Measurements from ENCODE around the gene RXFP2. TPM values are rescaled to one million over a fixed set of nuclear protein-coding genes. Genes with fewer than 3 reads are reported as not detected.
A peak's percentile ranks its signal among the peaks of the same experiment; 100 is the strongest.

The RXFP2 gene
- total RNA-seq, 1 donor from 2014 or later, result not detected

DNA sequence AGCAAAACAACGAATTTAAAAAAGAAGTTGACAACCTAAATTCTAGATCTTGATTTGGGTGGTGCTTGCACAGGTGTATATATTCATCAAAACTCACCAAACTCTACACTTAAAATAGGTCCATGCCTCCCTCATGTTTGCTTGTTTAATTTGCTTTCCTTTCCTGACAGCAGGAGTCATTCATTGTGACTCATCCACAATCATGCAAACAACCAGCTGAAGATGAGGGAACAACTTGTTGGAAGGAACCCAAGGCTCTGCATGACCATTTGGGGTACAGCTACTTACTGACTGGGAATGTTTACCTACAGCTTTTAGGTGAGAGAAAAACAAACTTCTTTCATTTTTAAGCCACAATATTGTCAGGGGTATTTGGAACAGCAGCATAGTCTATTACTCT is 96.6 kb downstream of the RXFP2 start:
- TF ChIP-seq, protein P1, sequence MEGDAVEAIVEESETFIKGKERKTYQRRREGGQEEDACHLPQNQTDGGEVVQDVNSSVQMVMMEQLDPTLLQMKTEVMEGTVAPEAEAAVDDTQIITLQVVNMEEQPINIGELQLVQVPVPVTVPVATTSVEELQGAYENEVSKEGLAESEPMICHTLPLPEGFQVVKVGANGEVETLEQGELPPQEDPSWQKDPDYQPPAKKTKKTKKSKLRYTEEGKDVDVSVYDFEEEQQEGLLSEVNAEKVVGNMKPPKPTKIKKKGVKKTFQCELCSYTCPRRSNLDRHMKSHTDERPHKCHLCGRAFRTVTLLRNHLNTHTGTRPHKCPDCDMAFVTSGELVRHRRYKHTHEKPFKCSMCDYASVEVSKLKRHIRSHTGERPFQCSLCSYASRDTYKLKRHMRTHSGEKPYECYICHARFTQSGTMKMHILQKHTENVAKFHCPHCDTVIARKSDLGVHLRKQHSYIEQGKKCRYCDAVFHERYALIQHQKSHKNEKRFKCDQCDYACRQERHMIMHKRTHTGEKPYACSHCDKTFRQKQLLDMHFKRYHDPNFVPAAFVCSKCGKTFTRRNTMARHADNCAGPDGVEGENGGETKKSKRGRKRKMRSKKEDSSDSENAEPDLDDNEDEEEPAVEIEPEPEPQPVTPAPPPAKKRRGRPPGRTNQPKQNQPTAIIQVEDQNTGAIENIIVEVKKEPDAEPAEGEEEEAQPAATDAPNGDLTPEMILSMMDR (conservative IDR thresholded peaks at IDR 0.05), result no peak
- Mint-ChIP-seq H3K9me3 (peaks cover 2% of the 10 kb centered on the region), H3K36me3 (ENCODE audit: low read depth) (no peaks in the 10 kb centered on the region), H3K4me1 (no peaks in the 10 kb centered on the region), H3K27ac (ENCODE audit: unreplicated experiment) (no peak overlapping the region), H3K4me3 (no peak overlapping the region), H3K27me3 (ENCODE audit: low read depth) (peaks cover 30% of the 10 kb centered on the region)
- DNase-seq (ENCODE audit: low read depth, low spot score), result no peak

DNA sequence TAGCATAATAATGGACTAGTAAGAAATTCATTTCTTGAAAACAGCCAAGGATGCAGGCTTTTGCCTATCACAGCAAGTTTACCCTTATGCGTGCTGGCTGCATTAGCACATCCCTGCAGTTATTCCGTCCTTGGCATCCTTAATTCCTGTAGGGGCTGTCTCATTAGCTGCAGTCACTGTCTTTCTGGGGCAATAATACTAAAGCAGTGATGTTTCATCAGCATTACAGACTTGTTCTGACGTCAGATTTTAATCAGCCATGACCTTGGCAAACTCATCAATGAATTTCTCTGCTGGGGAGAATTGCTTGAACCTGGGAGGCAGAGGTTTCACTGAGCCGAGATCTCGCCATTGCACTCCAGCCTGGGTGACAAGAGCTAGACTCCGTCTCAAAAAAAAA is 103.7 kb downstream of the RXFP2 start:
- peaks cover 84% of the 10 kb centered on the region for H3K27me3 Mint-ChIP-seq (ENCODE audit: low read depth)
- no peaks in the 10 kb centered on the region for H3K9me3 Mint-ChIP-seq
- H3K4me3 Mint-ChIP-seq, result no peak overlapping the region
- H3K36me3 Mint-ChIP-seq (ENCODE audit: low read depth), result no peaks in the 10 kb centered on the region
- H3K27ac Mint-ChIP-seq (ENCODE audit: unreplicated experiment), result no peak overlapping the region
- no peak for DNase-seq (ENCODE audit: low read depth, low spot score)
- TF ChIP-seq, protein P1 (conservative IDR thresholded peaks at IDR 0.05), result no peak
- H3K4me1 Mint-ChIP-seq, result peaks cover 9% of the 10 kb centered on the region

DNA sequence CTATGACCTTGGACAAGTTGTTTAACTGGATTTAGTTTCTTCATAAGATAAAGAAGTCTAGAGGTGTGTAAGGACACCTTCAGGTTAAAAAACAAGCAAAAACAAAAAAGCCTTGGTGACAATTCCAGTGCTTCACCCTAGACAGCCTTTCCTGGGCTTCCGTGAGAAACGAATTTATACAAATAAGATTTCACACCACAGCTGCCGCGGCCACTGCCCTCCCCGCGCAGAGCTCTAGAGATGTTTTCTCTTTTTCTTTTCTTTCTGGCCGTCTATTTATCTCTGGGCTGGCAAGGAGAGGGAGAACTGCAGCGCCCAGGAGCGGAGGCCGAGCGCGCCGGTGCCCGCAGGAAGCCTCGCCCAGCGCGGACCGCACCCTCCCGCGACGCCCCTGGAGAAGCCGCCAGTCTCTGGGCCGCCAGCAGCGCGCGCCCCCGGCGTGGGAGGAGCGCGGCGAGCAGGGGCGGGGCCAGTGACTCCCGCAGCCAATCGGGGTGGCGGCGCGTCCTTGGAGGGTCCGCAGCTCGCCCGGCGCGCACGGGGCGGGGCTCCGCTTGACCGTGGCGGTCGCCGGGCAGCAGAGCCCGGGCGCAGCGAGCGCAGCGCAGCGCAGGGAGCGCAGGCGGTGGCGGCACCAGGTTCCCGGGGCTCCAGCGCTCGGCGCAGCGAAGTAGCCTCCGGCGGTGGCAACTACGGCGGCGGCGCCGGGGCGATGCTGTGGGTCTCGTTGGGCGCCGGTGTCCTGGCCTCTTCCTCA is 107.0 kb downstream of the RXFP2 start:
- Mint-ChIP-seq H3K4me1 (peaks cover 9% of the 10 kb centered on the region), H3K27ac (ENCODE audit: unreplicated experiment) (no peak overlapping the region), H3K9me3 (no peaks in the 10 kb centered on the region), H3K27me3 (ENCODE audit: low read depth) (peaks cover 91% of the 10 kb centered on the region), H3K36me3 (ENCODE audit: low read depth) (no peaks in the 10 kb centered on the region), H3K4me3 (peak overlapping the region; percentile 86)
- peak; percentile 88 for DNase-seq (ENCODE audit: low read depth, low spot score)
- TF ChIP-seq, protein P1 (conservative IDR thresholded peaks at IDR 0.05), result no peak

DNA sequence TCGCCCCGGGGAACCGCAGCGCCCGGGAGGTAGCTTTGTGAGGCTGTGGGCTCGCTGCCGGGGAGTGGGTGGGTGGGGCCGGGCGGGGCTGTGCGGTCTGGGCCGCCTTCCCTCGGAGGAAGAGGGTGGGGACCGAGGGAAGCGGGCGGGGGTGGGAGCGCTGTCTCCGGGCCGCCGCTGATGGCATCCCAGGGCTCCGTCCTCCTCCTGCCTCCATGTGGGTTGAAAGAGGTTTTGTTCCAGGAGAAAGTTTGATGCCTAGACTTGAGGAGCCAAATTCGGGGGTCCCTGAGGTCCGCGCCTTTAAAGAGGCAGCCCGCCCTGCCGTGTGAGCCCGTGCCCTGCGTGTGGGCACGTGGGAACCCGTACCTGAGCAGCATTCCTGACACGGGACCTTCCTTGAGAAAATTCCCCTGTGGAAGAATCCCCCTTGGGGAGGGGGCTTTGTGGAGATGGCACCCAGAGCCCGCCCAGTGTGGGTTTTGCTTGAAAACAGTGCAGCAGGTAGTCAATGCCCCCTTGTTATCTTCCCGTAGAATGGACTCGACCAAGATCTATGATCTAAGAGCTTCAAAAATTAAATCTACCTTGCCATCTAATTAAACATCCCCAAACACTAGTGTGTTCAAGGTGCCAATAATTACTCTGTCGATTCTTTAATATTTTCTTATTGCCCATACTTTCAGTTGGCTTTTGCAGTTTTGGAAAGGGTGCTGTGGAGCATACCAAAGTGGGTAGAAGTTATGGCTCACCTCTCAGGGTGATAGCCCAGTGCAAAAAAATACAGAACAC is 107.8 kb downstream of the RXFP2 start:
- H3K4me1 Mint-ChIP-seq, result peaks cover 9% of the 10 kb centered on the region
- H3K9me3 Mint-ChIP-seq, result no peaks in the 10 kb centered on the region
- TF ChIP-seq, protein P1 (conservative IDR thresholded peaks at IDR 0.05), result no peak
- no peaks in the 10 kb centered on the region for H3K36me3 Mint-ChIP-seq (ENCODE audit: low read depth)
- DNase-seq (ENCODE audit: low read depth, low spot score), result no peak
- peaks cover 89% of the 10 kb centered on the region for H3K27me3 Mint-ChIP-seq (ENCODE audit: low read depth)
- peak overlapping the region; percentile 45 for H3K4me3 Mint-ChIP-seq
- H3K27ac Mint-ChIP-seq (ENCODE audit: unreplicated experiment), result no peak overlapping the region

DNA sequence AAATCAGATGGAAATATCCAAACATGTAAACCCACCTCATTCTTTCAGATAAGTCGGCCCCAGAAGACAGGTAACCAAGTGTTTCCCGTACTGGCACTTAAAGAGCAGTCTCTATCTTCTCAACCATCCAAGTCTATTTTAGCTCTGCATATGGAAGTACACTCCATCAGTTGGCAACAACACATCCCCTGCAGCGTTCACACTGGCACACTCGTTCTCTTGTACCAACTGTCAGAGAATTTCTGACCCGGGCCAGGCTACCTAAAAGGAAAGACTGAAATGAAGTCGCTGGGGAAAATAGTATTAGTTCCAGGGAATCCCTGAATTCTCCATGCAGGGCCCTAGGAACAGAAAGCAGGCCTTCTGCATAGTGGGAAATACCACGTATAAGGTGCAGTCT is 109.3 kb downstream of the RXFP2 start:
- TF ChIP-seq, protein P1 (conservative IDR thresholded peaks at IDR 0.05), result no peak
- H3K36me3 Mint-ChIP-seq (ENCODE audit: low read depth), result no peaks in the 10 kb centered on the region
- peaks cover 77% of the 10 kb centered on the region for H3K27me3 Mint-ChIP-seq (ENCODE audit: low read depth)
- no peak for DNase-seq (ENCODE audit: low read depth, low spot score)
- no peak overlapping the region for H3K27ac Mint-ChIP-seq (ENCODE audit: unreplicated experiment)
- peak overlapping the region; percentile 45 for H3K4me3 Mint-ChIP-seq
- no peaks in the 10 kb centered on the region for H3K9me3 Mint-ChIP-seq
- H3K4me1 Mint-ChIP-seq, result peaks cover 9% of the 10 kb centered on the region

All from neural crest cell (in vitro differentiated cells).